ENCODE results near the gene BRD8. TPM values are rescaled to one million over a fixed set of nuclear protein-coding genes. Genes with fewer than 3 reads are reported as not detected.

BRD8 gene
- total RNA-seq, 1 donor from 2014 or later: 62.3 TPM

DNA sequence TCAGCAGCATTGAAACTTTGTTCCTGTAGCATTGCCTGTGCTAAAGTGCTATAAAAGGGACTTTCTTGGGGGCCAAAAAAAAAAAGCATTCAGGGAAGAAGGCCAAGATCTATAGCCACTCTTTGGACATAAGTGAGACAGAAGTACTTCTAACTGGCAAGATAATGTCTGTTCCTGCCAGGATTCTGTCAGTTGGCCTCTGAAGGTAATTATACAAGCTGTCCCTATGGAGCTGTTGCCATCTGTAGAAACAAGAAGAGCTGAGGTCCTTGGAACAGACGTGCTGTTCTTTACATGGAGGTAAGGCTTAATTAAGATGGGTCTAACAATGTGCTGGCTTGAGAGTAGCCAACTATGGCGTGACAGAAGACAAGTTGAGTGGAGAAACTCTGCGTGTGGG lies 10.2 kb upstream of the BRD8 start:
- Mint-ChIP-seq H3K36me3 (ENCODE audit: unreplicated experiment) (no peaks in the 10 kb centered on the region), H3K27ac (ENCODE audit: unreplicated experiment) (peak overlapping the region; percentile 65), H3K27me3 (ENCODE audit: unreplicated experiment) (no peaks in the 10 kb centered on the region), H3K4me3 (ENCODE audit: unreplicated experiment) (no peak overlapping the region), H3K9me3 (ENCODE audit: unreplicated experiment) (no peaks in the 10 kb centered on the region), H3K4me1 (ENCODE audit: low read depth, unreplicated experiment) (peaks cover 2% of the 10 kb centered on the region)
- DNase-seq: no peak
- TF ChIP-seq, protein P1, sequence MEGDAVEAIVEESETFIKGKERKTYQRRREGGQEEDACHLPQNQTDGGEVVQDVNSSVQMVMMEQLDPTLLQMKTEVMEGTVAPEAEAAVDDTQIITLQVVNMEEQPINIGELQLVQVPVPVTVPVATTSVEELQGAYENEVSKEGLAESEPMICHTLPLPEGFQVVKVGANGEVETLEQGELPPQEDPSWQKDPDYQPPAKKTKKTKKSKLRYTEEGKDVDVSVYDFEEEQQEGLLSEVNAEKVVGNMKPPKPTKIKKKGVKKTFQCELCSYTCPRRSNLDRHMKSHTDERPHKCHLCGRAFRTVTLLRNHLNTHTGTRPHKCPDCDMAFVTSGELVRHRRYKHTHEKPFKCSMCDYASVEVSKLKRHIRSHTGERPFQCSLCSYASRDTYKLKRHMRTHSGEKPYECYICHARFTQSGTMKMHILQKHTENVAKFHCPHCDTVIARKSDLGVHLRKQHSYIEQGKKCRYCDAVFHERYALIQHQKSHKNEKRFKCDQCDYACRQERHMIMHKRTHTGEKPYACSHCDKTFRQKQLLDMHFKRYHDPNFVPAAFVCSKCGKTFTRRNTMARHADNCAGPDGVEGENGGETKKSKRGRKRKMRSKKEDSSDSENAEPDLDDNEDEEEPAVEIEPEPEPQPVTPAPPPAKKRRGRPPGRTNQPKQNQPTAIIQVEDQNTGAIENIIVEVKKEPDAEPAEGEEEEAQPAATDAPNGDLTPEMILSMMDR (IDR thresholded peaks at IDR 0.05; ENCODE audit: partially characterized antibody, unreplicated experiment): no peak

DNA sequence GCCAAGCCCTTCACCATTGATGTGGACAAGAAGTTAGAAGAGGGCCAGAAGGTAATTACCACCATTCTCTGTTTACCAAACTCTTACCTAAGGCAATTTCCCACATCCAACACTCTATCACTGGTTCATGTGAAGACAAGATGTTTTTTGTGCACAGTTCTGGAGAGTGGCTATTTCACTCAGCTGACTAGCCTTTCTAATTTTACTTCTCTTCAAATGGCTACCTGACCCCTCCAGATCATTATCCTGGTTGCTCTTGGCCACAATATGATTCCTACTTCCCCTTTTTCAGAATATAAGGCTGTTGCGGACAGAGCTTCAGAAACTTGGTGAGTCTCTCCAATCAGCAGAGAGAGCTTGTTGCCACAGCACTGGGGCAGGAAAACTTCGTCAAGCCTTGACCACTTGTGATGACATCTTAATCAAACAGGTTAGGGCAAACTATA lies 7.6 kb upstream of the BRD8 start:
- Mint-ChIP-seq H3K27ac (ENCODE audit: unreplicated experiment) (no peak overlapping the region), H3K4me3 (ENCODE audit: unreplicated experiment) (no peak overlapping the region), H3K27me3 (ENCODE audit: unreplicated experiment) (no peaks in the 10 kb centered on the region), H3K36me3 (ENCODE audit: unreplicated experiment) (no peaks in the 10 kb centered on the region), H3K4me1 (ENCODE audit: low read depth, unreplicated experiment) (peaks cover 2% of the 10 kb centered on the region), H3K9me3 (ENCODE audit: unreplicated experiment) (no peaks in the 10 kb centered on the region)
- no peak for DNase-seq
- TF ChIP-seq, protein P1 (IDR thresholded peaks at IDR 0.05; ENCODE audit: partially characterized antibody, unreplicated experiment): no peak

DNA sequence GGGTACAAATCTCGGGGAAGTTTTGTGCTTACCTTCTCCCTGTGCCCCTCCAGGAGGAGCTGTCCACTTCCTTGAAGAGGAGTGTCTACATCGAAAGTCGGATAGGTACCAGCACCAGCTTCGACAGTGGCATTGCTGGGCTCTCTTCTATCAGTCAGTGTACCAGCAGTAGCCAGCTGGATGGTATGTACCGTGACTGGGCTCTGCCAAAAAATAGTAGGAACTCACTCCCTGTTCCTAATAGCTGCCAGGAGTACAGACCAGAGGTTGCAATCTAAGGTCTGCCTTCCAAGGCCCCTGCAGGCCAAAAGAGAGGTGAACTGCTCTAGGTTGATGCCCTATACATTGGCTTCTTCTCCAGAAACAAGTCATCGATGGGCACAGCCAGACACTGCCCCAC lies 4.4 kb upstream of the BRD8 start:
- Mint-ChIP-seq H3K4me1 (ENCODE audit: low read depth, unreplicated experiment) (peaks cover 6% of the 10 kb centered on the region), H3K36me3 (ENCODE audit: unreplicated experiment) (no peaks in the 10 kb centered on the region), H3K4me3 (ENCODE audit: unreplicated experiment) (no peak overlapping the region), H3K27ac (ENCODE audit: unreplicated experiment) (no peak overlapping the region), H3K27me3 (ENCODE audit: unreplicated experiment) (no peaks in the 10 kb centered on the region), H3K9me3 (ENCODE audit: unreplicated experiment) (no peaks in the 10 kb centered on the region)
- DNase-seq: no peak
- TF ChIP-seq, protein P1 (IDR thresholded peaks at IDR 0.05; ENCODE audit: partially characterized antibody, unreplicated experiment): no peak

DNA sequence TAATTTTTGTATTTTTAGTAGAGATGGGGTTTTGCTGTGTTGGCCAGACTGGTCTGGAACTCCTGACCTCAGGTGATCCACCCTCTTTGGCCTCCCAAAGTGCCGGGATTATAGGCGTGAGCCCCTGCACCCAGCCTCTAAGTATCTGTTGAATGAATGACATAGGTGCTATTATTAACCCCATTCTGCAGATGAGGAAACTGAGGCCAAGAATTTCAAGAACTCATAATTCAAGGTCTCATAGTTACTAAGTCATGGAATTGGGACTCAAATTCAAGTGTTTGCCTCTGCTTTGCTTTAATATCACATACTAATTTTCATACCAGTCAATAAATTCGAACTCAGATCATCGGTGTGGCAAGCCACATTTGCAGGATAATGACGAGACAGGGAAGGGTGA lies 2.4 kb upstream of the BRD8 start:
- TF ChIP-seq, protein P1 (IDR thresholded peaks at IDR 0.05; ENCODE audit: partially characterized antibody, unreplicated experiment): no peak
- Mint-ChIP-seq H3K9me3 (ENCODE audit: unreplicated experiment) (no peaks in the 10 kb centered on the region), H3K4me3 (ENCODE audit: unreplicated experiment) (no peak overlapping the region), H3K27me3 (ENCODE audit: unreplicated experiment) (no peaks in the 10 kb centered on the region), H3K4me1 (ENCODE audit: low read depth, unreplicated experiment) (peaks cover 7% of the 10 kb centered on the region), H3K27ac (ENCODE audit: unreplicated experiment) (no peak overlapping the region), H3K36me3 (ENCODE audit: unreplicated experiment) (no peaks in the 10 kb centered on the region)
- DNase-seq: no peak

DNA sequence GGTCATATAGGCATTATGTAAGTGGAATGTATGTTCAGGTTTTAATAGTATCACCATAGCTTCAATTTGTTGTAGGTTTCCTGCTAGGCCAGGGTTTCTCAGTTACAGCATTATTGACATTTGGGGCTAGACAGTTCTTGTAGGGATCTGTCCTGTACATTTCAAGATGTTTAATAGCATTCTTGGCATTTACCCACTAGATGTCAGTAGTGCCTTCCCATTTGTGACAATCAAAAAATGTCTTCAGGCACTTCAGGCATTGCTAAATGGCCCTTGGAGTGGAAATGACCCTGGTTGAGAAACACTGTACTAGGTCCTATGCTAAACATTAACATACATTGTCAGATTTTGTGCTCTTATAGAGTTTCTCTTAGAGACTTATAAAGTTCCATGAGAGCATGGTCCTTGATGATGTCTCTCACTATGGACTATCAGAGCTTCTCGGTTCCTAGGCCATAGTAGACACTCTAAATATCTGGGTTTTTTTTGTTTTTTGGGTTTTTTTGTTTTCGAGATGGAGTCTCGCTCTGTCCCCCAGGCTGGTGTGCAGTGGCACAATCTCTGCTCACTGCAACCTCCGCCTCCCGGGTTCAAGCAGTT lies 1.9 kb upstream of the BRD8 start:
- Mint-ChIP-seq H3K27me3 (ENCODE audit: unreplicated experiment) (peaks cover 1% of the 10 kb centered on the region), H3K36me3 (ENCODE audit: unreplicated experiment) (no peaks in the 10 kb centered on the region), H3K27ac (ENCODE audit: unreplicated experiment) (no peak overlapping the region), H3K9me3 (ENCODE audit: unreplicated experiment) (no peaks in the 10 kb centered on the region), H3K4me3 (ENCODE audit: unreplicated experiment) (no peak overlapping the region), H3K4me1 (ENCODE audit: low read depth, unreplicated experiment) (peaks cover 7% of the 10 kb centered on the region)
- DNase-seq: no peak
- TF ChIP-seq, protein P1 (IDR thresholded peaks at IDR 0.05; ENCODE audit: partially characterized antibody, unreplicated experiment): peak; percentile 24

Data from glutamatergic neuron (in vitro differentiated cells).